GM18907 (cell line): ENCODE data around the gene SERINC5.

Source experiments
- ATAC-seq: cut with Tn5 transposase; IDR thresholded peaks from one replicate; pipeline ENCODE4 v1.9.1; 2021; ENCODE audit warnings: mild to moderate bottlenecking, moderate library complexity; ENCODE audit not compliant: unreplicated experiment

SERINC5 gene

DNA sequence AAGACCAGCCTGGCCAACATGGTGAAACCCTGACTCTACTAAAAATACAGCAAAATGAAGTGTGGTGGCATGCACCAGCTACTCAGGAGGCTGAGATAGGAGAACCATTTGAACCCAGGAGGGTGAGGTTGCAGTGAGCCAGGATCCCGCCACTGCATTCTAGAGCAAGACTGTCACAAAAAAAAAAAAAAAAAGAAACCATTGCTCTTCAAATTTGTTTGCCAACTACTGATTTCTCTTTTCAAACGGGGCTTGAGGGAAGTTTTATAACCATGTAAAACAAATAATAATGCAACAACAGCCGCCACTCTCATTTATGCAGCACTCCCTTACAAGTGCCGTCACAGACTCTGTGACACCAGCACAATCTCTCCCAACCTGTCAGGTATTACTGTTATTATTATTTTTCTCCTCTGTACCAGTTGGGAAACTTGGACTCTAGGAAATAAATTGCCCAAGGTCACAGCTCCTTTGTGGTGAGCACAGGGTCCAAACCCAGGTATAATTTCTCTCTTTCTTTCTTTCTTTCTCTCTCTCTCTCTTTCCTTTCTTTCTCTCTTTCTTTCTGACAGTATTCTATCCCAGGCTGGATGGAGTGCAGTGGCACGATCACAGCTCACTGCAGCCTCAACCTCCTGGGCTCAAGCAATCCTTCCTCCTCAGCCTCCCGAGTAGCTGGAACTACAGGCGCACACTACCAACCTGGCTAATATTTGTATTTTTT, 25.4 kb downstream of the SERINC5 start:
- ATAC-seq, result no peak

DNA sequence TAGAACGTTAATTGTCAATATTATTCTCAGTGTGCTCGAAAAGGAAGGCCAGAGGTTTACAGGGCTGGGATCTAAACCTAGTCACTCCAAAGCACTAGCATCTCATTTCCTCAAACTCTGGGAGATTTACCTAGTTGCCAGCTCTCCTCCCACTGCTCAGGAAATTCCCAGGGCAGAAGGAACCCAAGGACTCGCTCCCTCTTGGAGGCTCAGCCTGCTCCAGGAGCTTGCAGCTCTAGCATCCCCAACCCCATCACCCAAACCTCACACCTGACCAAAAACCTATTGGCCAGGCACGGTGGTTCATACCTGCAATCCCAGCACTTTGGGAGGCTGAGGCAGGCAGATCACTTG, 26.0 kb downstream of the SERINC5 start:
- ATAC-seq, result no peak

DNA sequence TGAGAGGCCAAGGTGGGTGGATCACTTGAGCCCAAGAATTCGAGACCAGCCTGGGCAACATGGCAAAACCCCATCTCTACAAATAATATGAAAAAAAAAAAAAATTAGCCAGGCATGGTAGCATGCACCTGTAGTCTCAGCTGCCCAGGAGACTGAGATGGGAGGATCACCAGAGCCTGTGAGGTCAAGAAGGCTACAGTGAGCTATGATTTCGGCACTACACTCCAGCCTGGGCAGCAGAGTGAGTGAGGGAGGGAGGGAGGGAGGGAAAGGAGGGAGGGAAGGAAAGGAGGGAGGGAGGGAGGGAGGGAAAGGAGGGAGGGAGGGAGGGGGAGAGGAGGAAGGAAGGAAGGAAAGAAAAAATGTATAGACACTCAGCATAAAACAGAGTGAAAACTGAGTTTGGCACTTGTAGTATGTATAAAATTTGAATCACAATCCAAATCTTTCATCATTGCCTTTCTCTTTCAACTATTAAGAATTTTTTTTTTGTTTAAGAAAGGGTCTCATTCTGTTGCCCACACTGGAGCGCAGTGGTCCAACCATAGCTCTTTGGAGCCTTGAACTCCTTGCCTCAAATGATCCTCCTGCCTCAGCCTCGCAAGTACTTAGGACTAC, 27.8 kb downstream of the SERINC5 start:
- ATAC-seq, result no peak

DNA sequence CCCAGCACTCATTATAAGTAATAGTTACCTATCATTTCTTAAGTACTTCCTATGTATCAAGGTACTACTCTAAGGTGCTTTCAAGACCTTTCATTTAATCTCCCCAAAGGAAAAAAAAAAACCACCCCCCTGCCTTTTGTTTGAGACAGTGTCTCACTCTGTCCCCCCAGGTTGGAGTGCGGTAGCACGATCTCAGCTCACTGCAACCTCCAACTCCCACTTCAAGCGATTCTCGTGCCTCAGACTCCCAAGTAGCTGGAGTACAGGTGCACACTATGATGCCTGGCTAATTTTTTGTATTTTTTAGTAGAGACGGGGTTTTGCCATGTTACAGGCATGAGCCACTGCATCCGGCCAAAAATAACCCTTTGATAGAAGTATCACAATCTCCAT, 29.9 kb downstream of the SERINC5 start:
- ATAC-seq, result no peak

DNA sequence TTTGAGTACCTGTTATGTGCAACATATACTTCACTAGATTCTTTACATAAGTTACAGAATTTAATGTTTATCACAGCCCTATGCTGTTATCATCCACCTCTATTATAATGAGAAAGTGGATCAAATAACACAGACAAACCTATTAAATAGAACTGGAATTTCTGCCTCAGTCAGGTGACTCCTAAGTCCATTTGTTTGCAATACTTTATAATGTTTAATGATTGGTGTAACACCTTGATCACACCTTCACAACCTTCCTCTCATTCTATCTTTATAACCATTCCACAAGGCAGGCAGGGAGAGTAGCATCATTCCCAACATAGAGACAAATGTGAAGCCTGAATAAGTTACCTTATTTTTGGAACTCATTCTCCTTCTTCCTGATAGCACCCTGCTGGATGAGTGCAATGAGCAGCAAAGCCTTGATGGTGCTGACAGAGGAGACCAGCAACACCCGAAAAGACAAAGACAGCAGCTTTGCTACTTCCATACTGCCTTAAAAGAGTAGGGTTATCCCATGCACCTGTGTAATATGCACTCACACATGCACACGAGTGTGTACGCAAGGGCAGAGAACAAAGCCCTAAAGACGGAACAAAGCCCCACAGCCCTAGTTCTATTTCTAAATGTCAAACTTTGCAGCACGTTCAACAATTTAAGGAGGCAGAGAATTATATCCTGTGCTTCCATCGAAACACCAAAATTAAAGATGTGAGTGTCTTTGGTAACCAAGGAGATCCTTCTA, 30.5 kb downstream of the SERINC5 start:
- no peak for ATAC-seq

DNA sequence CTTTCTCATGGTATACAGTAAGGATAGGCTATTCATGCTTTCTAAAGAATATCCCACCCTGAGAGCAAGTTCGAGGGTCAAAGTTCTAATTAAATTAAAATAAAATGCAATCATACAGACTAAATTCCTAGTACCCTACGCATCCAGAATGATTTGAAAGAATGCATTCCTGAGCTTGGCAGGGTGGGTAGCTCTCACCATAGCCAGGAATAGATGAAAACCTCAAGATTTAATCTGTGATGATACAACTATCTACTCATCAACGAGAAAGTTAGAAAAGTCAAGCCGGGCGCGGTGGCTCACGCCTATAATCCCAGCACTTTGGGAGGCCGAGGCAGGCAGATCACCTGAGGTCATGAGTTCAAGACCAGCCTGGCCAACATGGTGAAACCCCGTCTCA, 32.3 kb downstream of the SERINC5 start:
- no peak for ATAC-seq

DNA sequence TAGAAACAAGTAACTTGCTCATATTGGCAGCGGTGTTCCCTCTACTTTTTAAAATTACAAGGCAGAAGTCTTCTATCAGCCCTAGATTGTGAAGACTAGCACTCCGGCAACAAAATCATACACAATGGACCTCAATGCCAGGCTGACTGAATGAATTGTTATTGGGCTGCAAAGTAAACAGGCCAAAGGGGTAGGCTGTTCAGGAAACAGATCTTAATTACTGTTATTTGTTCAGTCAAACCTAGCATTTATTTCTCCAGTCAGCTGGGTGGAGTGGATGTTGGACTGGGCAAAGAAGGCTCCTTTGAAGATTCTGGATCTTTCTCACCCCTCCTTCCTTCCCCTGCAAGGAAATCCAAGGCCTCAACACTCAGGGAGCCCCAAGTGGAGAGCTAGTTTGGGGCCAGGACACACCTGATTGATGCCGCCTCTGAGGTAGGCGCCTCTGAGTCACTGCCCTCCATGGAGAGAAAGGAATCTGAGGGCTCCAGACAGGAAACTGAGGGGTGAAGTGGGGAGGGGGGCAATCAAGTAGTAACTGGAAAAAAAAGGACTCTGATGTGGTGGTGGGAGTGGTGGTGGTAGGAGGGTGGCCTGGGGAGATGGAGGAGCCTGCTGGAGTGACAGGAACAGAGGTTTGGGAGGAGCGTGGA, 35.5 kb downstream of the SERINC5 start:
- ATAC-seq, result no peak

DNA sequence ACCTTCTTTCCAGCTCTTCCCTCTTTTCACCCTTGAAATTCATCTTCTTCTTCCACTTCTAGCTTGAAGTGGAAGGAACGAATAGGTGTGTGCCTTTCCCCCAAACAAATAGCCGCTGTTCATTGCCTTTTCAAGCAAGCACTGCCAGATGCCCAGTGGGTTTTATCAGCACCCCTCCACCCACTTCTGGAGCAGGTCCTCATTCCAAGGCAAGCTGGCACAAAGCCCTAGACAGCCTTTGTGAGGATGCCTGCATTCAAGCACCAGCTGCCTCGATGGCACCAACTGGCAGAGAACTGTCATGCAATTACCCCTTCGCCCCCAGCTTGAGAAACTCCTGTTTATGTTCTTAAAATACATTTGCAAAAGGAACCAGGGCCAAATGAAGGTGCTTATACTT, 36.5 kb downstream of the SERINC5 start:
- no peak for ATAC-seq

DNA sequence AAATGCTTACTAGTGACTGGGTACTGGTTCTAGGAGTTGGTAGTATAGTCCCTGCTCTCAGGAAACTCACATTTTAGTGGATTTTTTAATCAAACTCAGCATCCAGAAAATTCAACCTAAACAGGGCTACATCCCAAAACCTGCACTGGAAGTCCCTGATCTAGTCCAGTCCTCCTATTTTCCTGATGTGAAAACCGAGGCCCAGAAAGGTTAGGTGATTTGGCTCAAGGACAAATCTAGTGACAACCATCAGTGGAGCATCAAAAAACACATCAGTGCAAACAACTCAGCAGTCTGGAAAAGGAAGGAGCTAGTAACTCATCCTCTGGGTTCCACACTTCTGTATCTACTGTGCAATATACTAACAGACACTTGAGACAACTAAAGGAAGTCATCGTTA, 38.2 kb downstream of the SERINC5 start:
- no peak for ATAC-seq

DNA sequence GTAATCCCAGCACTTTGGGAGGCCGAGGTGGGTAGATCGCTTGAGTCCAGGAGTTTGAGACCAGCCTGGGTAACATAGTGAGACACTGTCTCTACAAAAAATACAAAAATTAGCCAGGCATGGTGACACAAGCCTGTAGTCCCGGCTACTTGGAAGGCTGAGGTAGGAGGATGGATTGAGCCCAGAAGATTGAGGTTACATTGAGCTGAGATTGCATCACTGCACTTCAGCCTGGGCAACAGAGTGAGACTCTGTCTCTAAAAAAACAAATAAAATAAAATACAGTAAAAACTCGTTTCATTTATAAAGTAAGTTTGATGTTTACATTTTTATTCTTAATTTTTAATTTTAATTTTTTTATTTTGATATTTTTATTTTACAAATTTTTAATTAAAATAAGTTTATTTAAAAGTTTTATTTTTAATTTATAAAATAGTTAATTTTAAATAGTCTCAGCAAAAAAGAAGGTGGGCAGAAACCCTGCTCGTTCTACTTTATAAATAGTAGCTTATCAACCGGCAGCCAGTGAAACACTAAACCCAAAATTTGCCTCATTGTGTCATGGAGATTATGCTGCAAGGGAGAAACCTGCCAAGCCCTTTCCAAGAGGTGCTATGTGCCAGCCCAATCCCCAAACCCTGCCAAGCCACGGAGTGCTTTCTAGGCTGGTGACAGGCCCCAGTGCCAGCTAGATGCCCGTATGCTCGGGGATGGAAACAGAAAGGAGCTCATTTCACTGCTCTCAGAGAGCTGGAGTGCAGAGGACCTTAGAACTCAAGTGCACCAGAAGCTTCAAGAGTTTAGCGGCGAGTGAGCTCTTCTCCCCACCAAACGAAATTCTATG, 38.9 kb downstream of the SERINC5 start:
- ATAC-seq, result no peak

DNA sequence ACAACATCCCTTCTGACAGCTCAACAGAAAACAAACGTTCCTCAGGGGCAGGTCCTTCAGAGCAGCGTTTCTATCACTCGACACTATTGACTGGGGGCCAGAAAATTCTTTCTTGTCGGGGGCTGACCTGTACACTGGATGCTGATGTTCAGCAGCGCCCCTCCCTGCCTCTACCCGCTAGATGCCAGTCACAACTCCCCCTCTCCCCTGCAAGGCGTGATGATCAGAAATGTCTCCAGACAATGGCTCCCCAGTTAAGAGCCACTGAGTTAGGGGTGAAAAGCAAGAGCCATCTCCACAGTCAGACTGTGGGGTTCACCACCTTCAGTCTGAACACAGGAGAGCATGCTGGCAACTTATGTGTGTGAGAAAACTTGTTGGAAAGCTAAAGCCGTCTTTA, 39.8 kb downstream of the SERINC5 start:
- no peak for ATAC-seq

DNA sequence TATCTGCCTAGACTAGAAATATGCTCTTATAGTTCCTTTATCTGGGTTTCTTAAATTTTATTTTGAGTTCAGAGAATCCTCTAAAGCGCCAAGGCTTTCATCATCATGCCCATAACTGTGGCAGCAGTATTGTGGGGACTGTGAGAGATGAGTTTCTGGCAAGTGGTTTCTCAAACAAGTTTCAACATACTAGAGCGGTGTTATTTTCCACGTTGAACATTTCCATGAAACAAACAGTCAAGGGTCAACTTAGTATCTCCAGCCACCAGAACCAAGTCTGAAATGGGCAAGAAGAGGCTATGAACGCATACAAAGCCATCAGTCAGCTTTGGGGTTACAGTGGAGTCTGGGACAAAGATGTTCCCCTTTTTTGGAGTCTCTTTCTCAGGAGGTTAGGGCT, 40.3 kb downstream of the SERINC5 start:
- no peak for ATAC-seq

DNA sequence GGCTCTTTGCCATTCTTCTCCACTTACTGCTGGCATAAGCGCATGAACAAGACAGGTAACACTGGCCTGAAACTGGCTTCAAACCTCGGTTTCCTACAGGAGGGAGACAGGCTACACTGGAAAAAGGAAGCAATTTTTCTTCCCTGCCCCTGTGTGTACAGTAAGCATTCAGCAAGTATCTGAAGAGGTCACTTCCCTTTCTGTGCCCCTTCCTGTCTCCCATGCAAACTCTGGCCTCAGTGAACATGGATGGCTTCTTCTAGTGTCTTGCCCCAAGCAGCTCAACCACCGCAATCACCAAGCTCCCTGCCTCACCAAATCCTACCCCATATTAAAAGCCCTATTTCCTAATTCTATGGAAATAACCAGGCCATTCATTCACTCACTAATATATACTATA, 42.4 kb downstream of the SERINC5 start:
- ATAC-seq, result no peak

DNA sequence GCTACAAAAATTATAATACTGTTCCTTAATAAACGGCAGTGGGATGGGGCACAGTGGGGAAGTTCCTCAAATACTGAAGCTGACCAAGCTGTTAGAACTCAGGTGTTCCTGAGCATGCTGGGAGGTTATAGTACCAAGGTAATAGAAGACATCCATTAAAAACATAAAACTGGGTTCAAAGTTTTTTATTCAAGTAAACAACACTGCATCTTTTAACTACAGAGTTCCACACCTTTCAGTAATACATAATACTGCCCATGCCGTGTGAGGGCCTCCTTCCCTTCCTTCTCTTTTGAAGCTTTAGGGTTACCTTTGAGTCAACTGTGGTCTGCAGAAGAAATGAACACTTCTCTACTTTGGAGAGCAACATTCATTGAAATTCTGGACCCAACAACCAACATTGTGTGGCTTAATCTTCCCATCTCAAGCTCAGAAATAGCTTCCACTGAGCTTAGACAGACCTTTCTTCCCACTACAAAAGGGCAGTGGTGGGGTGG, 43.6 kb downstream of the SERINC5 start:
- ATAC-seq, result no peak

DNA sequence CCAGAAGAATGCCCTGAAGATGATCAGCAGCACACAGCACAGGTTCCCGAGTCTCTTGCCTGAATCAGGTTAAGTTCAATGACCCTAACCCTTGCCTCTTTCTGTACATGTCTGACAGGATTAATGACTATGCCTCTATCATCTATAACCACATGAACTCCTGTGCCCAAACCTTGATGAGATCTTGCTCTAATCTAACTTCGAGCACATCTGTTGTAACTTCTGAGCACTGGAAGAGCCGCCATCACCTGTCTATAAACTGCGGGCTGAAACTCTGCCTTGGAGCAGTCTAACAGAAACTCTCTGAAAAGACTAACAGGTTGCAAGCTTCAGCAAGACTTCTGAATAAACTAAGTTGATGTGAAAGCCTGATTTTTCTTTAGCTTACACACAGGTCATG, 44.5 kb downstream of the SERINC5 start:
- ATAC-seq, result no peak

DNA sequence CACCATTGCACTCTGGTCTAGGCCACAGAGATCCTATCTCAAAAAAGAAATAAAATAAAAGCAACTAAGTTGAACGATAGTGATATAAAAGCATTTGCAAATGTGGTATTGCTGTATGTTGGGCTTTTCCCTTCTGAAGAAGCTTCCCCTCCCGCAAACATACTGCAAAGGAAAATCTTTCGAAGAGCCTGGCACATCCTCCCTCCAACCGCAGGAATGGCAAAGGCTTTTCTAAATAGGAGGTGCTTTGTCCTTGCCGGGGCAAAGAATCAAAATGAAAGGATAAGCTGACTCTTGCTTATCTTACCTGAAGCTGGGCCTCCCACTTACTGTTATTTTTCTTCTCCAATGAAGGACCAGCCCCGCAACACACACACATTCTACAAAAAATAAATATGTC, 45.8 kb downstream of the SERINC5 start:
- no peak for ATAC-seq

DNA sequence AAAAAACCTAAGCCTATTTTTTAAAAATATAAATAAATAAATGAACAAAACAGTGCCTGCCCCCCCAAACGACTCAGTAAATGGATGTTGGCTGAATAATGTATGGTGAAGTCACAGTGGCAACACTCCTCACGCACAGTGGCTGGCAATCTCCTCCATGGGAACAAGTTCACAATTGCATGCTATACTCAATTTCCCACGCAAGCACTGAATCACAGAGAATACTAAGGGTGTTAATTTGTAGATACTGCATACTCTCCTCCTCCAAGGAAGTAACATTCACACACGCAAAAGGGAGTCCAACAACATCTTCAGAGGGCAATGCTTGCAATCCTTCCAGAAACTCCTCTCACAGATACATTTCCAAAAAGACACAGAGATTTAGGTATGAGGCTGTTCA, 47.5 kb downstream of the SERINC5 start:
- ATAC-seq, result no peak

DNA sequence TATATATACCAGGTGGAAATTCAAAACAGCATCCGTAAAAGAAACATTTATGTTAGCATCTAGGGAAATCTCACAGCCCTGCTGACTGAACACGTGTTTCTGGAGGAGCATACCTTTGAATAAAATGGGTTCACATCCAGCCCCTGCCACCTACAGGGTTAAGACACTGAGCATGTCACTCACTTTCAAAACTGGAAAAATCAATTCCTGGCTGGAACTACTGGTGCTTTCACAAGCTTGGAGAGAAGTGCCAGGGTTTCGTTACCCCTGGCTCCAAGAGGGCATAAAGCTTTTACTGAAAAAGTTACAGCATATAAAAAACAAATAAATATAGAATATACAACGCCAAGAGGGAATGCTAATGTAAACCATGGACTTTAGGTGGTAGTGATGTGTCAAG, 48.0 kb downstream of the SERINC5 start:
- no peak for ATAC-seq

DNA sequence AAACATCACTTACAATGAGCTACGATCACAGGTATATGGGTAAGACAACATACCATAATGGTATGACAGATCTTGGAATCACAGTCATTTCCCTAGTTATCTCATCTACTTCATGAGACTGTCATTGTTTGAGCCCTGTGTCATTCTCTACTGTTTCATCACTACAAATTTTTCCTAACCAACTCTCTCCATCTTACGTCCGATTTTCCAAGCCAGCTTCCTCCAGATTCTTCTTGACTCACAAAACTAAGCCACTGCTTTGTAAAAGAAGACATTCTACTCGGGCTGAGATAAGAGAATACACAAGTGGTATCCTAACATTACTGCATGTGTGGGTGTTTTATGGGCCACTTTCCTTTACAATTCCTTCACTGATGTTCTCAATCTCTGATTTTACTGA, 49.6 kb downstream of the SERINC5 start:
- ATAC-seq, result no peak

DNA sequence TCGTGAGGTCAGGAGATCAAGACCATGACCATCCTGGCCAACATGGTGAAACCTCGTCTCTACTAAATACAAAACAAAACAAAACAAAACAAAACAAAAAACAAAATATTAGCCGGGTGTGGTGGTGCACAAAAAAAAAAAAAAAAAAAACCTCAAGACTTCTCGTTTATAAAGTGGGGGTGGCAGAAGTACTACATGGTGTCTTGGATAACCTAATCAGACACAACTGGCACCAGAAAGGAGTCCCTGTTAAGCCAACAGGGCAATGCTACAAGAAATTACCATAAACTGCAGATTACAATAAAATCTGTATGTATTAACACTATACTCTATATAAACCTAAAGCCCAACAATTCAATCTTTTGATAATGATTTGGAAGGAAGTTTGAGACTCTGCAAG, 50.0 kb downstream of the SERINC5 start:
- ATAC-seq, result no peak
